NT2/D1 (cell line): ENCODE measurements around the gene RRN3.
A peak's percentile ranks its signal among the peaks of the same experiment; 100 is the strongest.

Experiments
- DNase-seq: peaks from one replicate; pipeline ENCODE4 v3.0.0-alpha.2; 2011; ENCODE audit warnings: low read depth, low spot score
- H3K27me3 ChIP-seq: 2 replicates; pipeline ENCODE4 v1.6.0; 2011; ENCODE audit warnings: mild to moderate bottlenecking; ENCODE audit not compliant: insufficient read length, insufficient read depth
- H3K36me3 ChIP-seq: 2 replicates; pipeline ENCODE4 v1.6.1; 2011; ENCODE audit warnings: mild to moderate bottlenecking, low read length, mixed read lengths; ENCODE audit not compliant: insufficient read depth, insufficient read length
- H3K4me1 ChIP-seq: 2 replicates; pipeline ENCODE4 v1.5.1; 2011; ENCODE audit not compliant: insufficient read depth, insufficient read length
- H3K4me3 ChIP-seq: 2 replicates; pipeline ENCODE4 v1.5.1; 2011; ENCODE audit warnings: low read depth; ENCODE audit not compliant: insufficient read length
- H3K9ac ChIP-seq: 2 replicates; pipeline ENCODE4 v1.6.0; 2011; ENCODE audit warnings: low read depth; ENCODE audit not compliant: insufficient read length
- H3K9me3 ChIP-seq: 2 replicates; pipeline ENCODE4 v1.5.1; 2011; ENCODE audit warnings: mild to moderate bottlenecking, low read length; ENCODE audit not compliant: insufficient read depth
- SUZ12 ChIP-seq: IDR thresholded peaks from 2 replicates; pipeline ENCODE4 v1.6.1; 2011; ENCODE audit not compliant: insufficient read length, insufficient read depth; ENCODE audit errors: extremely low read depth
- YY1 ChIP-seq: IDR thresholded peaks from 2 replicates; pipeline ENCODE4 v1.6.1; 2011; ENCODE audit not compliant: insufficient read length, insufficient read depth
- ZNF274 ChIP-seq: IDR thresholded peaks from 2 replicates; pipeline ENCODE4 v1.6.1; 2011; ENCODE audit warnings: mild to moderate bottlenecking, low read depth, low read length

The RRN3 gene

GRCh38 chr16:15059324-15059723, 34.7 kb downstream of the RRN3 start:
- H3K27me3 ChIP-seq, result no peaks in the 10 kb centered on the region
- no peaks in the 10 kb centered on the region for H3K9me3 ChIP-seq
- H3K36me3 ChIP-seq, result peaks cover 50% of the 10 kb centered on the region
- H3K9ac ChIP-seq, result no peak overlapping the region
- H3K4me1 ChIP-seq, result no peaks in the 10 kb centered on the region
- TF ChIP-seq SUZ12 (no peak), ZNF274 (no peak), YY1 (no peak)
- no peak for DNase-seq
- H3K4me3 ChIP-seq, result no peak overlapping the region

- TF ChIP-seq YY1, result no peak
- TF ChIP-seq ZNF274, result no peak
- no peak for TF ChIP-seq SUZ12
- H3K36me3 ChIP-seq, result peaks cover 40% of the 10 kb centered on the region
- H3K4me1 ChIP-seq, result no peaks in the 10 kb centered on the region
- H3K27me3 ChIP-seq, result no peaks in the 10 kb centered on the region
- DNase-seq, result no peak
- no peaks in the 10 kb centered on the region for H3K9me3 ChIP-seq
- H3K9ac ChIP-seq, result peak overlapping the region; percentile 2
- no peak overlapping the region for H3K4me3 ChIP-seq
Observed at GRCh38 chr16:15057681-15058417, 36.2 kb downstream of the RRN3 start.

GRCh38 chr16:15055141-15056053, 38.7 kb downstream of the RRN3 start:
- H3K9ac ChIP-seq, result peak overlapping the region; percentile 89
- peaks cover 20% of the 10 kb centered on the region for H3K36me3 ChIP-seq
- no peaks in the 10 kb centered on the region for H3K27me3 ChIP-seq
- peak overlapping the region; percentile 93 for H3K4me3 ChIP-seq
- no peaks in the 10 kb centered on the region for H3K9me3 ChIP-seq
- TF ChIP-seq YY1 (no peak), SUZ12 (no peak), ZNF274 (no peak)
- H3K4me1 ChIP-seq, result no peaks in the 10 kb centered on the region
- DNase-seq, result peak; percentile 32

- H3K27me3 ChIP-seq, result no peaks in the 10 kb centered on the region
- H3K9ac ChIP-seq, result peak overlapping the region; percentile 89
- no peaks in the 10 kb centered on the region for H3K9me3 ChIP-seq
- H3K4me1 ChIP-seq, result no peaks in the 10 kb centered on the region
- no peak for TF ChIP-seq YY1
- TF ChIP-seq ZNF274, result no peak
- no peak for TF ChIP-seq SUZ12
- no peak for DNase-seq
- peaks cover 11% of the 10 kb centered on the region for H3K36me3 ChIP-seq
- peak overlapping the region; percentile 93 for H3K4me3 ChIP-seq
Observed at GRCh38 chr16:15054357-15055140, 39.5 kb downstream of the RRN3 start.

GRCh38 chr16:15053904-15054303, 40.2 kb downstream of the RRN3 start:
- no peaks in the 10 kb centered on the region for H3K9me3 ChIP-seq
- no peak for TF ChIP-seq ZNF274
- no peak for TF ChIP-seq YY1
- TF ChIP-seq SUZ12, result no peak
- no peaks in the 10 kb centered on the region for H3K4me1 ChIP-seq
- peaks cover 5% of the 10 kb centered on the region for H3K36me3 ChIP-seq
- H3K4me3 ChIP-seq, result no peak overlapping the region
- no peak overlapping the region for H3K9ac ChIP-seq
- no peak for DNase-seq
- no peaks in the 10 kb centered on the region for H3K27me3 ChIP-seq

- no peak for DNase-seq
Observed at GRCh38 chr16:15052747-15053476, 41.2 kb downstream of the RRN3 start.

More at GRCh38 chr16:15052747-15053476, 41.2 kb downstream of the RRN3 start:
- Histone ChIP-seq H3K9me3 (no peaks in the 10 kb centered on the region), H3K4me1 (no peaks in the 10 kb centered on the region), H3K4me3 (no peak overlapping the region), H3K27me3 (no peaks in the 10 kb centered on the region), H3K9ac (no peak overlapping the region), H3K36me3 (no peaks in the 10 kb centered on the region)
- TF ChIP-seq YY1 (no peak), ZNF274 (no peak), SUZ12 (no peak)
